Urothelium cell line (cell line): ENCODE data around the gene CFAP251.

Source experiments
- DNase-seq: peaks from one replicate; pipeline ENCODE4 v3.0.0; 2011; ENCODE audit warnings: low spot score, mixed read lengths
- FAIRE-seq: peaks from 2 replicates; lab custom pipeline; 2011; peaks lifted over from hg19 to GRCh38; lab: Jason Lieb, UNC

Gene CFAP251

GRCh38 chr12:122046145-122046544 is 127.8 kb downstream of the CFAP251 start:
- DNase-seq (no peak), FAIRE-seq (no peak)

- FAIRE-seq: no peak
Observed at GRCh38 chr12:122048151-122048550, 129.8 kb downstream of the CFAP251 start.

GRCh38 chr12:122049827-122050226 is 131.4 kb downstream of the CFAP251 start:
- DNase-seq: no peak

More at GRCh38 chr12:122048151-122048550, 129.8 kb downstream of the CFAP251 start:
- DNase-seq: no peak

GRCh38 chr12:122050706-122051105 is 132.3 kb downstream of the CFAP251 start:
- DNase-seq: no peak
- no peak for FAIRE-seq

More at GRCh38 chr12:122049827-122050226, 131.4 kb downstream of the CFAP251 start:
- no peak for FAIRE-seq

GRCh38 chr12:122051231-122051876 is 133.0 kb downstream of the CFAP251 start:
- DNase-seq (no peak), FAIRE-seq (no peak)

GRCh38 chr12:122052285-122052684 is 133.9 kb downstream of the CFAP251 start:
- DNase-seq (no peak), FAIRE-seq (no peak)
